ENCODE measurements around the gene MYO19.

GRCh38 chr17:36498155-36498554 lies 36.5 kb downstream of the MYO19 start:
- no peak for TF ChIP-seq POLR2A (IDR thresholded peaks at IDR 0.05)
- TF ChIP-seq, protein P1, sequence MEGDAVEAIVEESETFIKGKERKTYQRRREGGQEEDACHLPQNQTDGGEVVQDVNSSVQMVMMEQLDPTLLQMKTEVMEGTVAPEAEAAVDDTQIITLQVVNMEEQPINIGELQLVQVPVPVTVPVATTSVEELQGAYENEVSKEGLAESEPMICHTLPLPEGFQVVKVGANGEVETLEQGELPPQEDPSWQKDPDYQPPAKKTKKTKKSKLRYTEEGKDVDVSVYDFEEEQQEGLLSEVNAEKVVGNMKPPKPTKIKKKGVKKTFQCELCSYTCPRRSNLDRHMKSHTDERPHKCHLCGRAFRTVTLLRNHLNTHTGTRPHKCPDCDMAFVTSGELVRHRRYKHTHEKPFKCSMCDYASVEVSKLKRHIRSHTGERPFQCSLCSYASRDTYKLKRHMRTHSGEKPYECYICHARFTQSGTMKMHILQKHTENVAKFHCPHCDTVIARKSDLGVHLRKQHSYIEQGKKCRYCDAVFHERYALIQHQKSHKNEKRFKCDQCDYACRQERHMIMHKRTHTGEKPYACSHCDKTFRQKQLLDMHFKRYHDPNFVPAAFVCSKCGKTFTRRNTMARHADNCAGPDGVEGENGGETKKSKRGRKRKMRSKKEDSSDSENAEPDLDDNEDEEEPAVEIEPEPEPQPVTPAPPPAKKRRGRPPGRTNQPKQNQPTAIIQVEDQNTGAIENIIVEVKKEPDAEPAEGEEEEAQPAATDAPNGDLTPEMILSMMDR (IDR thresholded peaks at IDR 0.05), result no peak

All from ovary (tissue), 3 donors.